NCI-H146 treated with DMSO at 0.1 percent for 48 hours (cell line): ENCODE measurements around the gene TINCR.
A peak's percentile ranks its signal among the peaks of the same experiment; 100 is the strongest.
"Not testable (repeated sequence)": the region's sequence is repeated elsewhere in the genome, so short reads cannot be mapped to it uniquely, and the experiment has no call there.

Experiments
- DNase-seq: peaks from one replicate; lab custom pipeline; 2025; ENCODE audit not compliant: unreplicated experiment; lab: John Stamatoyannopoulos, UW

The TINCR gene

GRCh38 chr19:5561559-5561958 is 6.2 kb downstream of the TINCR start:
- DNase-seq = no peak

- DNase-seq = no peak
Observed at GRCh38 chr19:5560156-5560555, 7.6 kb downstream of the TINCR start.

GRCh38 chr19:5559804-5560133 is 8.0 kb downstream of the TINCR start:
- DNase-seq = no peak

GRCh38 chr19:5558101-5558621 is 9.6 kb downstream of the TINCR start:
- DNase-seq = no peak

- no peak for DNase-seq
Observed at GRCh38 chr19:5557691-5558090, 10.1 kb downstream of the TINCR start.

- no peak for DNase-seq
Observed at GRCh38 chr19:5554828-5555227, 12.9 kb downstream of the TINCR start.

- no peak for DNase-seq
Observed at GRCh38 chr19:5553892-5554291, 13.9 kb downstream of the TINCR start.

GRCh38 chr19:5547881-5548280 is 19.9 kb downstream of the TINCR start:
- peak; percentile 31 for DNase-seq

- DNase-seq = no peak
Observed at GRCh38 chr19:5545984-5546383, 21.8 kb downstream of the TINCR start.

GRCh38 chr19:5545051-5545450 is 22.7 kb downstream of the TINCR start:
- no peak for DNase-seq

GRCh38 chr19:5542665-5543064 is 25.1 kb downstream of the TINCR start:
- DNase-seq = no peak

GRCh38 chr19:5541456-5541855 is 26.3 kb downstream of the TINCR start:
- DNase-seq = no peak

GRCh38 chr19:5540208-5540607 is 27.5 kb downstream of the TINCR start:
- DNase-seq = no peak

GRCh38 chr19:5537870-5538269 is 29.9 kb downstream of the TINCR start:
- DNase-seq = no peak

- DNase-seq = not testable (repeated sequence)
Observed at GRCh38 chr19:5536982-5537579, 30.7 kb downstream of the TINCR start.

- DNase-seq = peak; percentile 25
Observed at GRCh38 chr19:5536337-5536894, 31.3 kb downstream of the TINCR start.

- no peak for DNase-seq
Observed at GRCh38 chr19:5534787-5535586, 32.8 kb downstream of the TINCR start.

GRCh38 chr19:5533257-5533656 is 34.5 kb downstream of the TINCR start:
- no peak for DNase-seq

GRCh38 chr19:5530701-5531100 is 37.1 kb downstream of the TINCR start:
- no peak for DNase-seq

GRCh38 chr19:5526691-5527090 is 41.1 kb downstream of the TINCR start:
- no peak for DNase-seq

- DNase-seq = no peak
Observed at GRCh38 chr19:5524081-5524480, 43.7 kb downstream of the TINCR start.

GRCh38 chr19:5522106-5522505 is 45.6 kb downstream of the TINCR start:
- no peak for DNase-seq
